Measurements from ENCODE around the gene SRSF1.
"Not testable (repeated sequence)": the region's sequence is repeated elsewhere in the genome, so short reads cannot be mapped to it uniquely, and the experiment has no call there.

SRSF1 gene

DNA sequence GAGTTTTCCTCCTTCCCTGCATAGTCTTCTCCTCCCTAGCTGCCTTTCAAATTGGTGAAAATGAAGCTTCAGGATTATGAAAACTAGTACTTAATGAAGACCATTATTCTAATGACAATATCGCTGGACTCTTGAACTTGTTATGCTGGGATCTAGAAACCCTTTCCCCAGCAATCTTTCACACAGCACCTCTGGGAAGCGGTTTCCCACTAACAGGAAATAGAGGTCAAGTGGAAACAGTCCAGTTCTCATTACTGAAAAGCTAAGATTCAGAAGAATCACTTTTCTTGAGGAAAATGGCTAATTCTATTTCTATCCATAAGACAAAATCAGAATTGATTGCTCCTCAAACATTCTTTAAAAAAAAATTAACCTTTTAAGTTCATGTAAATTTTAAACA is 17.0 kb downstream of the SRSF1 start:
- no peak for DNase-seq (ENCODE audit: low spot score)

GRCh38 chr17:57988301-57989250 is 18.5 kb downstream of the SRSF1 start:
- peak; percentile 94 for DNase-seq (ENCODE audit: low spot score)

DNA sequence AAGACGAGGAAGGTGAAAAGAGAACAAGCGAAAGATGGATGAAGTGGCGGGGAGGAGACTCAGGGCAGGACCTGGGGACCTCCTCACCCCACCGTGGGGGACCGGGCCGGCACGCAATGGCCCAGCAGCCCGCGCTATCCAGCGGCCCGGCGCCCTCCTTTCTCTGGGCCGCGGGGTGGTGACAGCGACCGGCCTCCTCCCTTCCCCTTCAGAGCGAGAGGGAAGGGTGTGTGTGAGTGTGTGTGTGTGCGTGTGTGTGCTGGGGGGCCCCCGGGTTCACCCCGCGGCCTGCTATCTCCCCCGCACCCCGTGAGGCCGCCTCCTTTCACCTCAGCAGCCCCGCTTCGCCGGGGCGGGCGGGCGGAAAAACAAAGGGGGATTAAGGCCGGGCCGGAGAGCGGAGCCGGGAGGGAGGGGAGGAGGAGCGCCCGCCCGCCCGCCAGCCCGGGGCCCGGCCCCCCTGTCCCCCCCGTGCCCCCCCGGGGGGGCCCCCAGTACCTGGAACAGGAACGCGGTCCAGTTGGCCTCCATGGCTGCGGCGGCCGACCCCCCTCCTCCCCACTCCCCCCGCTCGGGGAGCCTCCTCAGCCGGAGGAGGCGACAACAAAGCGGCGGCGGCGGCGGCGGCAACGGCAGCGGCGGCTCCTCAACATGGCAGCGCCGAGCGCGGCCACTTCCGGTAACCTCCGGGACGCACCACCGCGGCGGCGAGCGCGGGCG is 19.3 kb downstream of the SRSF1 start, which contains the start of gene VEZF1:
VEZF1 (minus strand) TSS at position 674 of the 720 bp plus-strand sequence; CDS start at position 531, 143 bp downstream.
- peak; percentile 96 for DNase-seq (ENCODE audit: low spot score)

- peak; percentile 69 for DNase-seq (ENCODE audit: low spot score)
Observed at GRCh38 chr17:57986841-57987580, 20.0 kb downstream of the SRSF1 start.

- DNase-seq (ENCODE audit: low spot score), result no peak
Observed at GRCh38 chr17:57985675-57985974, 21.4 kb downstream of the SRSF1 start.

DNA sequence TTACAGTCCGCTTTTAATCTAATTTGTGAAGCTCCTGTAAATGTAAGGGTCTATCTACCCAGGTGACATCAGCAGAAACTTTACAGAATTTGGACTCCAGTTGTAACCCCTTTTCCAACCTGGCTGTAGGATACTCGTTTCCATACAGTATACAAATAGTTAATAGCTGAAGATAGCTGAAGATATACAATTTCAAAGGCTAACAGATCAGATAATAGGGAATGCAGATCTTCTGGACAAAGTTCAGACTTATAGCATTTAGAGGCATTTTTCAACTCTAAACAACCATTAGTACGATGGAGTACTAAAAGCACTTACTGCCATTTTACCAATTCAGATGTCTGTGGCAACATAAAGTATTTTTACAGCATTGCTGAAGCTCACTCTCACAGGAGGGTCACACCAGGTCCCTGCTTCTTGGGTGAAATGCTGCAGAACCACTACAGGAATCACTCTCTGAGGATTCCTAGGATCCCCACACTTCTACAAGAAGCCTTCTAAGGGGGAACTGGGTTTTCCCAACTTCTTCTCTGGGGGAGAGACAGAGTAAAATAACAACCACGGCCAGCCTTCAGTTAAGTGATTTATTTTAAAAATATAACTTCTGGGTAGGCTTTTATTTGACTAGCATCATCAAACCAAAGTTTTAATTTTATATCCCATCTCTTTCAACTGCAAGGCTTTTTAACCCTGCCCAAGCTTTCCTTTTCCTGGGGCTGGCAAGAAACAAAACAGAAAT is 21.9 kb downstream of the SRSF1 start:
- DNase-seq (ENCODE audit: low spot score), result no peak

- DNase-seq (ENCODE audit: low spot score), result no peak
Observed at GRCh38 chr17:57984261-57984890, 22.7 kb downstream of the SRSF1 start.

DNA sequence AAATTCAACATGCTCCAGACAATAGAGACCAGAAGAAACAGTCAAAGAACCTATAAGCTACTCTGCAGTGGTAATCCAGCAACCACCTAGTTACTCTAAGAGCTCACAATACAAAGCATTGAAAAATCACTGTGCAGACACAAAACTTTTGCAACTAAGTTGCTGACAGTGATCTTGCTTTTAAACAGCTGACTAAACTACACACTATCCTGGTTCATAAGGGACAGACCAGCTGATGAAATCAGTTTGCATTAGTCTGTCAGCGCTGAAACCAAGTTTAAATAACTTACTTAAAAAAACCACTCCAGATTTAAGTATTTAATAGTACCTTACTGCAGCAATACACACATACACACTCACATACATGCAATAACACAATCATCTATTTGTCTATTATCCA is 23.6 kb downstream of the SRSF1 start:
- no peak for DNase-seq (ENCODE audit: low spot score)

DNA sequence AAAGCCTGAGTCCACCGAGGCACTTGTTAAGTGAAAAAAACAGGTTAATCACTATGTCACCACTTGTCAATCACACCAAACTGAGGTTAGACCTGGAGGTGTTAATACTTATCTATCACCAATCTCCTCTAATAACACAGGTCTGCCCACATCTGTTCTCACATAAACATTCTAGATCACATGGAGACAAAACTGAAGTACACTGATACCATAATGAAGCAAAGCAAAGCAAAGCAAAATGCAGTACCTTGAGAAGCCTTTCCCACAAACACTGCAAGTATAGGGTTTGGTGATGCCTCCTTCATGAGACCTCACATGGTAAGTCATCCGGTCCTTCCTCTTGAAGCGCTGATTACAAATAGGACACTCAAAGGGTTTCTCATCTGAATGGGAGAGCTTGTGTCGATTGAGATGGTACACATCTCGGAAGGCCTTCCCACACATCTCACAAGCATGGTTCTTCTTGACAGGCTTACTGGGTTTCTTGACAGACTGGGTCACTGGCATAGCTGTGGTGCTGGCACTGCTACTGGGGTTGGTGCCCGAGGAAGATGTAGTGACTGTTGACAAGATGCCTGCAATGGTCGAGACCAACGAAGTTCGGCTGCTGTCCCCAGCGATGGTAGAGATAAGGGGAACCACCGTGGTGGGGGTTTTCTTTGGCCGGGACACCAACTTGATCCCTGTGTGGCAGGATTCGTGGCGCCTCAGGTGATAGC is 24.4 kb downstream of the SRSF1 start:
- no peak for DNase-seq (ENCODE audit: low spot score)

- DNase-seq (ENCODE audit: low spot score), result no peak
Observed at GRCh38 chr17:57980522-57980921, 26.5 kb downstream of the SRSF1 start.

- DNase-seq (ENCODE audit: low spot score), result no peak
Observed at GRCh38 chr17:57979076-57979475, 28.0 kb downstream of the SRSF1 start.

GRCh38 chr17:57976594-57976993 is 30.5 kb downstream of the SRSF1 start:
- DNase-seq (ENCODE audit: low spot score), result no peak

- no peak for DNase-seq (ENCODE audit: low spot score)
Observed at GRCh38 chr17:57975044-57975443, 32.0 kb downstream of the SRSF1 start.

- not testable (repeated sequence) for DNase-seq (ENCODE audit: low spot score)
Observed at GRCh38 chr17:57974053-57974824, 32.8 kb downstream of the SRSF1 start.

GRCh38 chr17:57972151-57972550 is 34.9 kb downstream of the SRSF1 start:
- no peak for DNase-seq (ENCODE audit: low spot score)

- DNase-seq (ENCODE audit: low spot score), result peak; percentile 72
Observed at GRCh38 chr17:57971572-57971971, 35.5 kb downstream of the SRSF1 start.

DNA sequence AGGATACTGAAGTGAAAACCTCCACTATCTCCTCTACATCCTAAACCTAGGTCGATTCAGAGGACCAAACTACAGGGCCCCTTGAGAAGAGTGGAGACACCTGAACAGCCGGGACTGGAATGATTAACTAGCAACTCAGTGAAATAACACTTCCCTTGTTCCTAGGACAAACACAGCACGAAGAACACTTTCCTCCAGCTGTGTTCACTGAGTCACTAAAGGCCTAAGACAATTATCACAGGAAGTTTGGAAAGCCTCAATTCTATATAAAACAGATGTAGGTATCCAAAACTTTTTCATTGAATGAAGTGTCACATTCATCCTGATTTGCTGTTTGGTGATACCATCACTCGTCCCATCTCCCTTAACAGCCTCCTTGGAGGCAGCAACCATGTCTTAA is 36.3 kb downstream of the SRSF1 start:
- no peak for DNase-seq (ENCODE audit: low spot score)

DNA sequence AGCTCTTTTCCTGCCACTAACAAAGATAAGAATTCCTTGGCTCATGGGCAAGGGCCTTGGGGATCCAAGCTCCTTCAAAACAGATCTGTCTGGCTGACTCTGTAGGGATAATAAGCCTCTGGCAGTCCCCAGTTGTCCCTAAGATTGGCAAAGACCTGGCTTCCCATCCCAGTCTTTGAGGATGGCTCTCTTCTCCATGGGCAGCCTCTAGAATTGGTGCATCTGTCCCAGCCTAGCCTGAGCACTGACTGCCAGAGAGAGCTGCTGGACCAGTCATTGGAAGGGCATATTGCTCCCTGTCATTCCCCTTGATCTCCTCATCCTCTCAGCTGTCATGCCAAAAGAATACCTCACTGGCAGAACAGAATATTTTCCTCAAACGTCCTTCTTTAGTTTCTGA is 38.6 kb downstream of the SRSF1 start:
- no peak for DNase-seq (ENCODE audit: low spot score)

- DNase-seq (ENCODE audit: low spot score), result no peak
Observed at GRCh38 chr17:57966875-57967274, 40.2 kb downstream of the SRSF1 start.

DNA sequence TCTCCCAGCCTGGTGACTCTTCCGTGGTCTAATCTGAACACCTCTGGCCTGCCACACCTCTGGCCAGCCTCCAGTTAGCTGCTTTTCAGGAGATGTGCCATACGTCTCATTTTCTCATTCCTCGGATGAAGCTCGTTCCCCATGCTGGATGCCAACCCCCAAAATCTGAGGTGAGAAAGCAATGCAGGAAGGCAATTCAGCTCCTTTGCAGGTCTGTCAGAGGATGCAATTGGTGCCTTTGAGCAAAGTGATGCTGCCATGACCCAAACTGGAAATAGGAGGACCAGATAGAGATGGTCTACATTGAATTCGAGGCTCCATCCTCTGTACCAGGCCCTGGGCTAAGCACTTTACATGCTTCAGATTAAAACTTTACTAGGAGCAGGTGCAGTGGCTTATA is 40.8 kb downstream of the SRSF1 start:
- no peak for DNase-seq (ENCODE audit: low spot score)
